HG03039 (cell line): ENCODE data around the gene GAPT.

ENCODE experiments used
- ATAC-seq: cut with Tn5 transposase; IDR thresholded peaks from one replicate; pipeline ENCODE4 v1.9.1; 2021; ENCODE audit warnings: mild to moderate bottlenecking, moderate library complexity; ENCODE audit not compliant: unreplicated experiment

The GAPT gene

GRCh38 chr5:58491216-58491892, at the start of gene GAPT:
Gene GAPT, plus strand, starts transcription at chr5:58491435. Its CDS starts 3,102 bp downstream, at chr5:58494537.
- peak; percentile 82 for ATAC-seq

GRCh38 chr5:58444805-58445204, 46.4 kb upstream of the GAPT start:
- no peak for ATAC-seq

GRCh38 chr5:58446024-58446423, 45.2 kb upstream of the GAPT start:
- ATAC-seq, result no peak

GRCh38 chr5:58447226-58447625, 44.0 kb upstream of the GAPT start:
- no peak for ATAC-seq

GRCh38 chr5:58450018-58450417, 41.2 kb upstream of the GAPT start:
- ATAC-seq, result no peak

GRCh38 chr5:58450811-58451629, 40.2 kb upstream of the GAPT start:
- ATAC-seq, result no peak

- ATAC-seq, result no peak
Observed at GRCh38 chr5:58451732-58452565, 39.3 kb upstream of the GAPT start.

- no peak for ATAC-seq
Observed at GRCh38 chr5:58452566-58453258, 38.5 kb upstream of the GAPT start.

- no peak for ATAC-seq
Observed at GRCh38 chr5:58453306-58453705, 37.9 kb upstream of the GAPT start.

GRCh38 chr5:58454025-58454424, 37.2 kb upstream of the GAPT start:
- ATAC-seq, result no peak

GRCh38 chr5:58455066-58455465, 36.2 kb upstream of the GAPT start:
- ATAC-seq, result no peak

- no peak for ATAC-seq
Observed at GRCh38 chr5:58455480-58455879, 35.8 kb upstream of the GAPT start.

- ATAC-seq, result no peak
Observed at GRCh38 chr5:58456026-58456425, 35.2 kb upstream of the GAPT start.

- ATAC-seq, result no peak
Observed at GRCh38 chr5:58456486-58456885, 34.7 kb upstream of the GAPT start.

- ATAC-seq, result no peak
Observed at GRCh38 chr5:58457050-58457449, 34.2 kb upstream of the GAPT start.

- ATAC-seq, result no peak
Observed at GRCh38 chr5:58458141-58458742, 33.0 kb upstream of the GAPT start.

- ATAC-seq, result no peak
Observed at GRCh38 chr5:58458743-58459145, 32.5 kb upstream of the GAPT start.

- no peak for ATAC-seq
Observed at GRCh38 chr5:58459146-58460001, 31.9 kb upstream of the GAPT start.

GRCh38 chr5:58460002-58460731, 31.1 kb upstream of the GAPT start, which contains the start of gene PLK2:
Gene PLK2, minus strand, starts transcription at chr5:58460086. Its CDS starts 127 bp downstream, at chr5:58459959.
- ATAC-seq, result peak; percentile 78
